GM18508 (cell line): ENCODE measurements around the gene RASGEF1C.

Experiments used
- ATAC-seq: cut with Tn5 transposase; IDR thresholded peaks from one replicate; pipeline ENCODE4 v1.9.1; 2021; ENCODE audit warnings: moderate number of reproducible peaks; ENCODE audit not compliant: insufficient read depth, unreplicated experiment

The RASGEF1C gene

GRCh38 chr5:180166176-180166575, 42.8 kb downstream of the RASGEF1C start:
- ATAC-seq, result no peak

- no peak for ATAC-seq
These were observed 46.7 kb downstream of the RASGEF1C start for GRCh38 chr5:180162304-180162661.

GRCh38 chr5:180161420-180162303, 47.3 kb downstream of the RASGEF1C start:
- ATAC-seq, result no peak

- ATAC-seq, result no peak
These were observed 48.2 kb downstream of the RASGEF1C start for GRCh38 chr5:180160789-180161188.

- no peak for ATAC-seq
These were observed 48.8 kb downstream of the RASGEF1C start for GRCh38 chr5:180160215-180160614.

- no peak for ATAC-seq
These were observed 49.3 kb downstream of the RASGEF1C start for GRCh38 chr5:180159756-180160155.

- ATAC-seq, result no peak
These were observed 51.1 kb downstream of the RASGEF1C start for GRCh38 chr5:180157866-180158265.

- ATAC-seq, result no peak
These were observed 52.9 kb downstream of the RASGEF1C start for GRCh38 chr5:180156141-180156540.

GRCh38 chr5:180155365-180155926, 53.6 kb downstream of the RASGEF1C start:
- no peak for ATAC-seq

- no peak for ATAC-seq
These were observed 54.1 kb downstream of the RASGEF1C start for GRCh38 chr5:180154821-180155364.

GRCh38 chr5:180153991-180154390, 55.0 kb downstream of the RASGEF1C start:
- ATAC-seq, result no peak

GRCh38 chr5:180153099-180153498, 55.9 kb downstream of the RASGEF1C start:
- ATAC-seq, result no peak

GRCh38 chr5:180143656-180144364, 65.2 kb downstream of the RASGEF1C start:
- ATAC-seq, result no peak

- ATAC-seq, result no peak
These were observed 66.0 kb downstream of the RASGEF1C start for GRCh38 chr5:180142824-180143610.

- no peak for ATAC-seq
These were observed 66.8 kb downstream of the RASGEF1C start for GRCh38 chr5:180142021-180142765.

GRCh38 chr5:180141068-180141660, 67.8 kb downstream of the RASGEF1C start:
- ATAC-seq, result no peak

- no peak for ATAC-seq
These were observed 68.4 kb downstream of the RASGEF1C start for GRCh38 chr5:180140571-180140970.

- no peak for ATAC-seq
These were observed 68.9 kb downstream of the RASGEF1C start for GRCh38 chr5:180140079-180140554.

- ATAC-seq, result no peak
These were observed 69.3 kb downstream of the RASGEF1C start for GRCh38 chr5:180139731-180140055.
